GM23248 (cell line): ENCODE measurements around the gene THADA.

Source experiments
- EZH2 ChIP-seq: fragments of 200-600 bp; sonication (generic); IDR thresholded peaks from 2 replicates; pipeline ENCODE4 v1.6.1; 2018; ENCODE audit warnings: antibody characterized with exemption, mild to moderate bottlenecking; ENCODE audit not compliant: insufficient read depth, poor library complexity, severe bottlenecking
- EZH2phosphoT487 ChIP-seq: fragments of 200-600 bp; sonication (generic); IDR thresholded peaks from 2 replicates; pipeline ENCODE4 v1.6.1; 2018; ENCODE audit warnings: antibody characterized with exemption, moderate library complexity, mild to moderate bottlenecking, low read depth; ENCODE audit not compliant: insufficient read depth

DNA sequence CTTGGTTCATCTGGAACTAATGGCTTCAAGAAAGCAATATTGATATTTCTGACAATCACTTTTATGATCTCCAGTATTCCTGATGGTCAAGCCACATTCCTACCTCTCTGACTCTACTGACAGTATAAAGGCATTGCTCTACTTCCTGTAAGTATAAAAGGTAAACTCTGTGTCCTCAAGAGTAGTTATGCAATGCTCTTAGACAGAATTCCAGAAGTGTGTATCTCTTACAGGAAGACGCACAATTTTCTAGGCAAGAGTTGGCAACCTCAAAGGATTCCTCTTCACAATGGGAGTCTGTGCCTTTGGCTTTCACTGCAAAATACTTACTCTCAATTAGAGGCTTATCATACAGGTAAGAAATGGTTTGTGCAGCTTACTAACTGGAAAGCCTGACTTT, 100.1 kb downstream of the THADA start:
- TF ChIP-seq EZH2, result no peak
- no peak for TF ChIP-seq EZH2phosphoT487
